ENCODE results near the gene NAA20. TPM values are rescaled to one million over a fixed set of nuclear protein-coding genes. Genes with fewer than 3 reads are reported as not detected.

Gene NAA20
- total and polyA plus RNA-seq, 2 of the 13 experiments (the other 11 are each of a cell fraction or from before 2014, with no cell fraction given) = 81.9 to 82.8 TPM

- TF ChIP-seq KIAA2018 (CRISPR knock-in tag; IDR thresholded peaks at IDR 0.05; ENCODE audit: borderline replicate concordance) (no peak), FOXO1 (CRISPR knock-in tag; IDR thresholded peaks at IDR 0.05) (peak; percentile 83), ZNF20 (CRISPR knock-in tag; IDR thresholded peaks at IDR 0.05) (no peak), JUNB (CRISPR knock-in tag; IDR thresholded peaks at IDR 0.05; ENCODE audit: borderline replicate concordance) (no peak; the same call in 1 of the 2 replicates), ARHGAP35 (CRISPR knock-in tag; IDR thresholded peaks at IDR 0.05; ENCODE audit: borderline replicate concordance) (peak; percentile 92; the same call in 1 of the 2 replicates), ZNF570 (CRISPR knock-in tag; IDR thresholded peaks at IDR 0.05; ENCODE audit: borderline replicate concordance) (peak; percentile 13; the same call in 1 of the 2 replicates), THYN1 (CRISPR knock-in tag; IDR thresholded peaks at IDR 0.05; ENCODE audit: borderline replicate concordance, low read depth) (no peak), ZSCAN21 (CRISPR knock-in tag; IDR thresholded peaks at IDR 0.05; ENCODE audit: borderline replicate concordance) (peak; percentile 86; the same call in 1 of the 2 replicates), ZNF510 (CRISPR knock-in tag; IDR thresholded peaks at IDR 0.05; ENCODE audit: low read depth) (no peak), ZNF224 (CRISPR knock-in tag; IDR thresholded peaks at IDR 0.05) (peak; percentile 99), RBM39 (IDR thresholded peaks at IDR 0.05; ENCODE audit: low read depth, low read length, poor library complexity, severe bottlenecking) (peak; percentile 84), ZNF292 (CRISPR knock-in tag; IDR thresholded peaks at IDR 0.05; ENCODE audit: borderline replicate concordance, low read depth) (peak; percentile 80), ZNF724P (CRISPR knock-in tag; IDR thresholded peaks at IDR 0.05; ENCODE audit: borderline replicate concordance) (peak; percentile 84; the same call in 1 of the 2 replicates), ZFP41 (CRISPR knock-in tag; IDR thresholded peaks at IDR 0.05; ENCODE audit: borderline replicate concordance) (peak; percentile 88), CEBPG (CRISPR knock-in tag; IDR thresholded peaks at IDR 0.05) (peak; percentile 48; the same call in 1 of the 2 replicates), ZNF580 (CRISPR knock-in tag; IDR thresholded peaks at IDR 0.05; ENCODE audit: borderline replicate concordance, low read depth) (peak; percentile 95), SRSF4 (IDR thresholded peaks at IDR 0.05; ENCODE audit: low read depth, low read length, poor library complexity, severe bottlenecking) (no peak), ATRX (CRISPR knock-in tag; IDR thresholded peaks at IDR 0.05; ENCODE audit: borderline replicate concordance) (no peak)
These were observed 35.2 kb downstream of the NAA20 start, which contains the start of the genes CFAP61 and CRNKL1 (continued) for GRCh38 chr20:20052074-20052970.
